Stimulated activated CD8-positive, alpha-beta memory T cell treated with anti-CD3 and anti-CD28 coated beads, Interleukin-4, amount 100 ng/mL, for 4 hours (primary cell): ENCODE data around the gene KLF17.
"Not testable (repeated sequence)": the region's sequence is repeated elsewhere in the genome, so short reads cannot be mapped to it uniquely, and the experiment has no call there.

Experiments used
- DNase-seq, 2 donors: peaks; one replicate each; pipeline ENCODE4 v3.0.0-alpha.2; 2020; ENCODE audit warnings: low read depth in 2 of 2, low spot score in 1 of 2

Gene KLF17

DNA sequence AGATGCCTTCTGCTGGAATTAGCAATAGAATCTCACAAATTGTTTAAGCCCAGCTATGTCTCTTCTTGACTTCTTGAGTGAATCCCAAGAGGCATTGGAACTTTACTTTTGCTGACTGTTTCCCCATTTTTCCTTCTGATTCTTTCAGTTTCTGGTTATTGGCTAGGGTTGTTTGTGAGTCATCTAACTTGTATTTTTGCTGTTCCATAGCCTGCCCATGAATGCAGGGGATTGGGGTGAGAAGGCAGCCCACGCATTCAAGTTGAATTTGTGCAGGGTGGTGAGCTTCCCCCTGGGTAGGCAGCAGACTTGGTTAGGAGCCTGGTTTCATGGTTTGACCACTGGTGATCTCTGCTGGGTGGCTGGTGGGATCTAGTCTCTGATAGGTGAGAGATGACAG is 10.4 kb upstream of the KLF17 start:
- no peak for DNase-seq

DNA sequence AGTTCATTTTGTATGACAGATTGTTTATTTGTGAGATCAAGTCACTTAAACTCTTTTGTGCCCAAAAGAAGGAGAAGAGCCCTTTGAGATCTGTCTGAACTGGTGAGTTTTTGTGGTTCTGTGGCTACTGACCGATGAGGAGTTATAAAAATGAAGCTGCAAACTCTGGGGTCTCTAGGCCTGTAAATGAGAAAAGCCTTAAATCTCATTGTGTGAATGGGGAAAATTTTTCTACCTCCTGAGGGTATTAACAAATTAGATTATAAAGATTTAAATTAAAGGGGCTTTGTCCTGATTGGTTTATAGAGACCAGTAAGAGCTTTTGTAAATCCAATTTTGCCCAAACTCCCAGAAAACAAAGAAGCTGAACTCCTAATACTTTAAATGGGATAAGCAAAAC is 9.7 kb upstream of the KLF17 start:
- no peak for DNase-seq

DNA sequence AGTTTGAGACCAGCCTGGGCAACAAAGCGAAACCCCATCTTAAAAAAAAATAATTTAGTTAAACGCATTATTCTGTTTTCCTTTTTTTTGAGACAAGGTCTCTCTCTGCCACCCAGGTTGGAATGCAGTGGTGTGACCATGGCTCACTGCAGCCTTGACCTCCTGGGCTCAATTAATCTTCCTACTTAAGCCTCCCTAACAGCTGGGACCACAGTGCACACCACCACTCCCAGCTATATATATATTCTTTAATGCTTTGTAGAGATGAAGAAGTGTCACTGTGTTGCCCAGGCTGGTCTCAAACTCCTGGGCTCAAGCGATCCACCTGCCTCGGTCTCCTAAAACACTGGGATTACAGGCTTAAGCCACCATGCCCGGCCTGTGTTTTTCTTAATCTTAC is 7.7 kb upstream of the KLF17 start:
- DNase-seq, result no peak

DNA sequence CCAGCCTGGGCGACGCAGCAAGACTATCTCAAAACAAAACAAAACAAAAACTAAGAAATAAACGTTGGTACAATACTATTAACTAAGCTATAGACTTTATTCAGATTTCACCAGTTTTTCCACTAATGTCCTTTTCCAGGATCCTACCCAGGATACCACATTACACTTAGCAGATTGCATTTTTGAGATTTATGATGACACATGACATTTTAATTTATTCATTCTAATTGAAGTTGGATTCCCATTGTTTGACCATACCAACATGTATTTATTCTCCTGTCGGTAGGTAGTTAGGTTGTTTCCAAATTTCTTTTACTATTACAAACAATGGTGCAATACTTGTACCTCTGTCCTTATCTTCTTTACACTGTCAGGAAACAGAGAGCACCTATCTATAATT is 6.8 kb upstream of the KLF17 start:
- no peak for DNase-seq

DNA sequence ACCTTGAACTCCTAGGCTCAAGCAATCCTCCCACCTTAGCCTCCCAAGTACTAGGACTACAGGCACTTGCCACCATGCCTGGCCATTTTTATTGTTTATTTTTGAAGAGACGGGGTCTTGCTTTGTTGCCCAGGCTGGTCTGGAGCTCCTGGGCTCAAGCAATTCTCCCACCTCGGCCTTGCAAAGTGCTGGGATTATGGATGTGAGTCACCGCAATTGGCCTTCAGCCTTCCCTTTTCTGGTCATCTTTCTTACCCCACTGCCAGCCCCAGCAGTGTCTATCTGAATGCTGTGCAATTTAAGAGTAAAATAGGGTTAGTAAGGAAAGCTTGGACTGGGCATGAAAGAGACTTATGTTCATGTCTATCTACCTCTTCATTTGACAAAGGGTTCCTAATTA is 6.1 kb upstream of the KLF17 start:
- DNase-seq, result no peak

DNA sequence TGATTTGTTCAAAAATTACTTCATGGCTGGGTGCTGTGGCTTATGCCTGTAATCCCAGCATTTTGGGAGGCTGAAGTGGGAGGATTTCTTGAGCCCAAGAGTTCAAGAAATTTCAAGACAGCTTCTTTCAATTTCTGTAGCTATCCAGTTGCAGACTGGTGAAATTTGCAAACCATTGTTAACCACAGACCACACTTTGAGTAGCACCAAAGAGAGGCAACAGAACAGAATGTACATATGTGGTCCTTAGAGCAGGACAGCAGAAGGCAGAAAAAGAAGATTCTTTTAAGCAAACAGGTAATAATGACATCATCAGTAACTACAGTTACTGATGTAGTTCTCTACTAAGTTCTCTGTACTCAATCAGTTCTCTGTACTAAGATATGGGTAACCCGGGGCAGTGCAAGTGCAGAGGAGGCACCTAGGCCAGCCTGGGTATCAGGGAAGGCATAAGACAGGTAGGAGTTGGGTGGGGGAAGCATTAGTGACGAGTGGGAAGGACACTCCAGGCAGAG is 5.5 kb upstream of the KLF17 start:
- DNase-seq, result no peak

DNA sequence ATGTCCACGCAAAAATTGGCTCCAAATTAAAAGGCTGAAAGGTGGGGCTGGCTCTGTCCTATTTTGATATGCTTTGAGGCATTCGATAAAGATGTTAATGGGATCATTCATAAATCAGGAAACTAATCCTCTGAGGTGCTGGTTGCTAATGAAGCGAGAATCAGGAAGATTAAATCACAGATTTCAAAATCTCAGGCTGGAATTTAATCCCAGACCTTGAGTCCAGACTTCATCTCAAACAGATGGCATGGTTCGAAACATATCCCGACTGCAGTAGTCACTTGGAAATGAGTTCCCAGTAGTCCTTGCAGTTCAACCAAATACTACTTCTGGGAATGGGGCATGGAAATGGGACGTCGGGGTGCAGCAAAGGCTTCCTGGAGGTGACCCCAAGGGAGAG is 4.5 kb upstream of the KLF17 start:
- no peak for DNase-seq

DNA sequence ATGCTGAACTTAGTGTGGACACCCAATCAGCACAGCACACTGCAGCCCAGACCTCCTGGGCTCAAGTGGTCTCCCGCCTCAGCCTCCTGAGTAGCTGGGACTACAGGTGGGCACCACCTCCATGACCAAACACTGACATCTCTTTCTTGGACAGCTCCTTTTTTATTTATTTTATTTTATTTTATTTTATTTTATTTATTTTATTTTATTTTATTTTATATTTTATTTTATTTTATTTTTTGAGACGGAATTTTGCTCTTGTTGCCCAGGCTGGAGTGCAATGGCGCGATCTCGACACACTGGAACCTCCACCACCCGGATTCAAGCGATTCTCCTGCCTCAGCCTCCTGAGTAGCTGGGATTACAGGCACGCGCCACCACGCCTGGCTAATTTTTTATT is 1.3 kb upstream of the KLF17 start:
- not testable (repeated sequence) for DNase-seq

DNA sequence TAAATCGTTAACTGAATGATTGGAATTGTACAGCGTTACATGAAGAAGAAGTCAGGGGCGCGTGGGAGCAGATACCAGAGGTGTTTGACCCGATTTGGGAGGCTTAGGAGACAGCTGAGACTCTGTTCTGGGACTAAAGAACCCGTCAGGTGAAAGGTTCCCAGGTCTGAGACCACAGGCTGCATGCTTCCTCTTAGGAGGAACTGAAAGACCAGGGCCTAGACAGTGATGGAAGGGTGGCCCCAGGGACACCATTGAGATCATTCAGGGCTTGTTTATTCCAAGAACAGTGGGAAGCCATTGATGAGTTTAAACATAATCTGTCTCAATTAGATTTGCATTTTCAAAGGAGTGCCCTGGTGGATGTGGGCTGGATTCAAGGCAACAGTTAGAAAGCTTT is 904 bp downstream of the KLF17 start:
- DNase-seq, result no peak

DNA sequence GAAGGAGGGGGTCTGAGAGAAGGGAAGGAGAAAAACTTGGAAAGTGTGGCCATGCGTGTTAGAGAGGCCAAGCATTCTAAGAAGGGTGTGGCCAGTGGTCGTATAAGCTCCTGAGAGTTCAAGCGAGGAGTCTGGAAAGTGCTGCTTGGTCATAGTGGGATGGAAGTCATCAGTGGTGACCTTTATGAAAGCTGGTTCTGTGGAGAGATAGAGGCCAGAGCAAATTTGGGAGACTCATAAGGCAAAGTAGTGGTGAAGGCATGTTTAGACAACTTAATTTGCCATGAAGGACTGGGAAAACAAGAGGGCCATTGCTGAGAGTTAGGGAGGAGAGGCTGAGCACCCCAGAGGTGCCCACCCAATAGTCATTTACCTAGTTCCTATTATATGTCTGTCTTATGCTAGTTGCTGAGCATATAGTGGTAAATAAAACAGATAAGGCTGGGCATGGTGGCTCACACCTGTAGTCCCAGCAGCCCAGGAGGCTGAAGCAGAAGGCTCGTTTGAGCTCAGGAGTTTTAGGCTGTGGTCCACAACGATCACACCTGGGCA is 1.9 kb downstream of the KLF17 start:
- no peak for DNase-seq

DNA sequence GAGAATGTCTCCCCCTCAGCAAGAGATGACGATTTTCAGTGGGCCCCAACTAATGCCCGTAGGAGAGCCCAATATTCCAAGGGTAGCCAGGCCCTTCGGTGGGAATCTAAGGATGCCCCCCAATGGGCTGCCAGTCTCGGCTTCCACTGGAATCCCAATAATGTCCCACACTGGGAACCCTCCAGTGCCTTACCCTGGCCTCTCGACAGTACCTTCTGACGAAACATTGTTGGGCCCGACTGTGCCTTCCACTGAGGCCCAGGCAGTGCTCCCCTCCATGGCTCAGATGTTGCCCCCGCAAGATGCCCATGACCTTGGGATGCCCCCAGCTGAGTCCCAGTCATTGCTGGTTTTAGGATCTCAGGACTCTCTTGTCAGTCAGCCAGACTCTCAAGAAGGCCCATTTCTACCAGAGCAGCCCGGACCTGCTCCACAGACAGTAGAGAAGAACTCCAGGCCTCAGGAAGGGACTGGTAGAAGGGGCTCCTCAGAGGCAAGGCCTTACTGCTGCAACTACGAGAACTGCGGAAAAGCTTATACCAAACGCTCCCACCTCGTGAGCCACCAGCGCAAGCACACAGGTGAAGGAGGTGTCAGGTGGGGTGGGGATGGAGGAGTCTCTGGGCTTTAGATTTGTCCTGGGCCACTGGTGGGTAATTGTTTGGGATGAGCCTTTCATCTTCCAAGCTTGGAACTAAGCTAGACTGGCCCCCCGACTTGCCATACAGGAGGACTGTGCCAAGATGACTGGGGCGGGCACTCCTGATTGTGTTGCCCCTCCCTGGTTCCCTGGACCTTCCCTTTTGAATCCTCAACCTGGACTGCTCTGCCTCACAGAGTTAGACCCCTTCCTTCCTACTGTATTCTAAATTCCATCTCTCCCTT is 11.2 kb downstream of the KLF17 start:
- DNase-seq, result no peak

DNA sequence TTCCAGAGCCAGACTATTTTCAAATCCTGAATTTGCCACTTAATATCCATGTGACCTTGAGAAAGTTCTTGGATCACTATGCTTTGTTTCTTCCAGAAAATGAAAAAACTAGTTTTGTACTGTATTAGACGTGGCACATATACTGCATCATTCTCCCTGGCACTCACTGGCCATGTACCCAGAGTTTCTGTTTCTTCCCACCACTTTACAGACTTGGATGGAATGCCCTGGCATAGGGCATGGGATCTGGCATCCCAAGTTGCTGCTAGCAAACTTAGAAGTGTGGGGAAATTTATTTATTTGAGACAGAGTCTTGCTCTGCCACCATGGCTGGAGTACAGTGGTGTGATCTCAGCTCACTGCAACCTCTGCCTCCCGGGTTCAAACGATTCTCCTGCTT is 12.8 kb downstream of the KLF17 start:
- DNase-seq, result no peak

DNA sequence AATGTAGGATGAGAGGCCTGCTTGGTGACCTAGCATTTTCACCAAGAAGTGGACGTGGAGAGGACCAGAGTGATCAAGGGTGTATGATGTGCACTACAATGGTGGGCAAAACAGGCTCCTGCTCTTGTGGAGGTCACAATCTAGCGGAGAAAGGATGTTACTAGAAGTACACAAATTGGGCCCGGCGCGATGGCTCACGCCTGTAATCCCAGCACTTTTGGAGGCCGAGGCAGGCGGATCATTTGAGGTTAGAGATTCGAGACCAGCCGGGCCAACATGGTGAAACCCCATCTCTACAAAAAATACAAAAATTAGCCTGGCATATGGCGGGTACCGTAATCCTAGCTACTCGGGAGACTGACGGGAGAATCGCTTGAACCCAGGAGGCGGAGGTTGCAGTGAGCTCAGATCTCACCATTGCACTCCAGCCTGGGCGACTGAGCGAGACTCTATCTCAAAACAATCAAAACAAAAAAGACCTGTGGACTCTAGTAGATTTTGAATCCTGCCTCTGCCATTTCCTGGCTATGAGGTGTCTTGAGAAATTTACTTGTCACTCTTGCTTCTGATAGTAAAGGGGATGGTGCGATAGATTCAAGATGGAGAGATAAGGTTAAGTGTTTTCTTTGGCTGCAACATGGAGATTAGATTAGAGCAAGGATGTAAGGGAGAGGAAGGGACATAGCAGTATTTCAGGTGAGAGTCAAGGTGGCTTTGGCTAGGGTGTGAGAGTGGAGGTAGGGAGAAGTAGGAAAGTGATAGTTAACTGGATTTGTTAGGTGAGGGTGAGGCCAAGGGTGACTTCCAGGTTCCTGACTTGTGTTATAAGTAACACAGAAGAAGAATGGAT is 15.7 kb downstream of the KLF17 start:
- DNase-seq, result no peak

DNA sequence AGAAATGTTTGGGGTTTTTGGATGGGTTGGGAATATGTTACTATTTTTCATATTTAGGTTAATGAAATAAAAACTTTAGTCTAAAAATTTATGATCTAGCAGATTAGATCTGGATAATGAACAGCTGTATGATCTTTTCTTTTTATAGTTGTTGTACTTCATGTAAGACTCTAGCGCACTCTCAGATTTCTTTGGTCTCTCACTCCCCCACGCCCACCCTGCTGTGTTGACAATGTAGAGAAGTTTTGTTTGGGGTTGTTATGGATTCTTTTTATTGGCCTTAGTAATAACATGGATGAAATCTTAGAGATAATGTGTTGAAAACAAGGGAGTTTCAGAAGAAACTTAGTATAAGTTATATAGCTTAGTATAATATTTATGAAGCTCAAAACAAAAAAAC is 17.3 kb downstream of the KLF17 start:
- DNase-seq, result no peak

DNA sequence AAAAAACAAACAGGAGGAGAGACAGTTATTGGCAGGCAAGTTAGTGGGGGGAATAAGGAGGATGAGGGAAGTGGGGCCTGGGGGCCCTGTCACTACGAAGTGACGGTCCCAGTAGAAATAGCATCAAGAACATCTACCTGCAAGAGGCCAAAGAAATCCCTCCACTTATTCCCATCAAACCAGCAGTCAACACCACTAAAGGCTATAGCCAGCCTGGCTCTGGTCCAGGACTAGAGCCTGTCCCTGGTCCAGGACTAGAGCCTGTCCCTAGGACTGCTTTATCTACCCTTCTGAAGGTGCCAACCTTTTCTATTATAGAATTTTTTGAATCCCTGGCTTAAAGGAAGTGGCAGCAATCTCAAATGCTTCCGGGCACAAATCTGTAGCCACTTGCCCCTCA is 19.6 kb downstream of the KLF17 start:
- DNase-seq, result no peak

DNA sequence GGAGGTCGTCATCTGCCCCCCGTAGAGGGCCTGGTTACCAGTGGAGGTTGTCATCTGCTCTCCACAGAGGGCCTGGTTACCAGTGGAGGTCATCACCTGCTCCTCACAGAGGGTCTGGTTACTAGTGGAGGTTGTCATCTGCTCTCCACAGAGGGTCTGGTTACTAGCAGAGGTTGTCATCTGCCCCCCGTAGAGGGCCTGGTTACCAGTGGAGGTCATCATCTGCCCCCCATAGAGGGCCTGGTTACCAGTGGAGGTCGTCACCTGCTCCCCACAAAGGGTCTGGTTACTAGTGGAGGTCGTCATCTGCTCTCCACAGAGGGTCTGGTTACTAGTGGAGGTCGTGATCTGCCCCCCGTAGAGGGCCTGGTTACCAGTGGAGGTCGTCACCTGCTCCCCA is 20.9 kb downstream of the KLF17 start:
- DNase-seq, result not testable (repeated sequence)

DNA sequence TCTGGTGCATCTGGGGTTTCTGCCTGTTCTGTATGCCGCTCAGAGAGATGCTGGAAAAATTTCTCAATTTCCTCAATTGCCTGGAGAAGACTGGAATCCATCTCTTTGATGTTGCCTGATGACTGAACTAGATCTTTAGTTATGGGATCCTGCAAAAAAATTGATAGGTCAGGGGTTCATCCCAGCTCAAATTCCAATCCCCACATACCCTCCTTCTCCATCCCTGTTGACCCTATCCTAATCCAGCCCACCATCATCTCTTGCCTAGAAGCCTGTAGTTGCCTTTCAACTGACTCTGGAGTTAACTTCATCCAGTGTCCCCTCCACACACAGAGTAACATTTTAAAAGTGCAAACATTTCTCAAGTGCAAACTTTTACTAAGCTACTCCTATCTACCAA is 22.9 kb downstream of the KLF17 start, which contains the start of gene KLF18:
KLF18 (minus strand) TSS at position 101 of the 400 bp plus-strand sequence; CDS start at position 101, 0 bp downstream.
- no peak for DNase-seq

DNA sequence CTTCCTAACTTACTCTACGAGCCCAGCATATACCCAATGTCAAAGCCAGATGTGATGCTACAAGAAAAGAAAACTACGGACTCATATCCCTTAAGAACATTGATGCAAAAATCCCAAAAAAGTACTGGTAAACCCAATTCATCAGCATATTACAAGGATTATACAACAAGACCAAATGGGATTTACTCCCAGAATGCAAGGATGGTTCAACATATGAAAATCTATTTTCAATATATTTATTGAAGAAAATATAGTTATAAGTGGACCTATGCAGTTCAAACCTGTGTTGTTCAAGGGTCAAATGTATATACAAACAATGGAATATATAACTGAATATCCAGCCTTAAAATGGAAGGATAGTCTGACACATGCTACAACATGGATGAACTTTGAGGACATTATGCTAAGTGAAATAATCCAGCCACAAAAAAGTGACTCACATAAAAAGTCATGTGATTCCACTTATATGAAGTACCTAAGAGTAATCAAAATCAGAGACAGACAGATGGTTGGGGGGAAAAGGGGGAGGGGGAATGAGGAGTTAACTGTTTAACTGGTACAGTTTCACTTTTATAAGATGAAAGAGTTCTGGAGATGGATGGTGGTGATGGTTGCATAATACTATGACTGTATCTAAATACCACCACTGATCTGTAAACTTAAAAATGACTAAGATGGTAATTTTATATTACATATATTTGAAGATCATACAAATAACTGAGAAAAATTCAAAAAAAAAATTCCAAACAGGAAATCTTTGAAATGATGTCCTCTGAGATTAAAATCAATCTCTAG is 26.5 kb downstream of the KLF17 start:
- no peak for DNase-seq

DNA sequence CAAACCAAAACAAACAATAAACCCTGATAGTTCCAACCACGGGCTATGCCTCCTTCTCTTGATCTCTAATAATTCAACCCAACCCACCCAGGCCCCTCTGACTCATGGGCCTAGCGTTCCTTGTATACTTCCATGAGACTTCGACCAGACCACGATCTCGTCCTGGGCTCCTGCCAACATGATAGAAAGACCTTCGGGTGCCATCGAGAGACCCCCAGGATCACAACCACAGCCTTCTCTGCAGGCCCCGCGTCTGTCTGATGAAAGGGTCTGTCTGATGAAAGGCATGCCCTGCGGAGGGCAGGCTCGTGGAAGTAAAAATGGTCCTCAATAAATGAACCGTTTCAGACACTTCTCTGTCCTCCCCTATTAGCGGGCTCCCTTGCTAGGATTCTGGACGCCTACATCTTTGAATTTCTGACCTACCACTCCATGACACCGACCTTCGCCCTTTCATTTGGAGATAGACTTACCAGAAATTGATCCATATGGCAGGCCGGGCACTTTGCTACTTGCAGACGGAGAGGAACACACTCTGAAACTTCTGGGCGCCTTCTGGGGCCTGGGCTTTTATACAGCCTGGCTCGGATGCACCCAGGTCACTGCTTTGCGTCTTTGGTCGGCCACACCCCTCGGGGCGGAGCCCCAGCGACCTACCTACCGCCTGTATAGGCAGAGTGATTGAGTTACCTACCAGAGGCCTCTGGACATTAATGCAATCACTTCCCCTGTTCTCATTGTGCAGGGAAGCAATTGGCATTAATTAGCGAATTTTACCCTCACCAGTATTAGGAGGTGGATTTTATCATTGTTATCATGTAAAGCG is 28.1 kb downstream of the KLF17 start:
- no peak for DNase-seq

DNA sequence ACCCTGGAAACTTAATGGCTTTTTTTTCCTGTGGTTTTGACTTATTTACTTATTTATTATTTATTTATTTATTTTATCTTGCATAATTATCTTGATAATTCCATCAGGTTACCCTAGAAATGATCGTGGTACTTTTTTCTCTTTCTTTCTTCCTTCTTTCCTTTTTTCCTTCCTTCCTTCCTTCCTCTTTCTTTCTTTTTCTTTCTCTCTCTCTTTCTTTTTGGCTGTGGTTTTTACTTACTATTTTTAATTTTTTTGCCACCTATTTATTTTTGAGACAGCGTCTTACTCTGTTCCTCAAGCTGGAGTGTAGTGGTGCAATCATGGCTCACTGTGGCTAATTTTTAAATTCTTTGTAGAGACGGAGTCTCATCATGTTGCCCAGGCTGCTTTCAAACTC is 29.0 kb downstream of the KLF17 start:
- no peak for DNase-seq
